Measurements from ENCODE around the gene DYRK3. TPM values are rescaled to one million over a fixed set of nuclear protein-coding genes. Genes with fewer than 3 reads are reported as not detected.

The DYRK3 gene
- total and polyA plus RNA-seq, 2 donors (not counting 1 experiment from before 2014, with no cell fraction given), result 10.2 to 38.5 TPM

- Histone ChIP-seq H3K27ac (ENCODE audit: insufficient read depth, low read length) (peak overlapping the region; percentile 89), H3K9me3 (ENCODE audit: control insufficient read depth, insufficient read depth, low read depth, low read length) (no peaks in the 10 kb centered on the region), H3K9ac (ENCODE audit: insufficient read depth, low read length) (peak overlapping the region; percentile 39), H3K4me2 (ENCODE audit: extremely low read depth, insufficient read depth, low read length) (peak overlapping the region; percentile 42), H3K27me3 (ENCODE audit: control insufficient read depth, insufficient read depth, low read length) (no peaks in the 10 kb centered on the region), H3K79me2 (ENCODE audit: control insufficient read depth, insufficient read depth, low read length) (peaks cover 18% of the 10 kb centered on the region), H3K36me3 (ENCODE audit: control insufficient read depth, insufficient read depth, low read length) (no peaks in the 10 kb centered on the region), H3K4me3 (replicated peaks in 1 of 4; ENCODE audit: control extremely low read depth in 1 of 4, insufficient read depth in 1 of 4, low read depth in 3 of 4, low read length in 4 of 4) (peak overlapping the region in 2 of 4 experiments; percentile 56 to 87), H4K20me1 (ENCODE audit: control insufficient read depth, extremely low read depth, insufficient read depth, low read length) (no peaks in the 10 kb centered on the region), H3K4me1 (ENCODE audit: control insufficient read depth, extremely low read depth, insufficient read depth, low read length) (peaks cover 16% of the 10 kb centered on the region), H2AFZ (ENCODE audit: low read length) (no peak overlapping the region)
- TF ChIP-seq CTCF (conservative IDR thresholded peaks at IDR 0.05 in 1 of 2, IDR thresholded peaks at IDR 0.05 in 1 of 2; ENCODE audit: low read depth in 1 of 2, low read length in 2 of 2), result peak; percentile 81 to 83
- TF ChIP-seq EZH2 (IDR thresholded peaks at IDR 0.05; ENCODE audit: low read length, missing control alignments), result no peak
- peak; percentile 80 to 91 for DNase-seq (ENCODE audit: low read depth in 2 of 2)
Measured at GRCh38 chr1:206634365-206635079, 814 bp upstream of the DYRK3 start.

- no peak overlapping the region for H2AFZ ChIP-seq (ENCODE audit: low read length)
- no peak for TF ChIP-seq EZH2 (IDR thresholded peaks at IDR 0.05; ENCODE audit: low read length, missing control alignments)
- TF ChIP-seq CTCF (conservative IDR thresholded peaks at IDR 0.05 in 1 of 2, IDR thresholded peaks at IDR 0.05 in 1 of 2; ENCODE audit: low read depth in 1 of 2, low read length in 2 of 2), result no peak
- no peaks in the 10 kb centered on the region for H3K9me3 ChIP-seq (ENCODE audit: control insufficient read depth, insufficient read depth, low read depth, low read length)
- peaks cover 18% of the 10 kb centered on the region for H3K79me2 ChIP-seq (ENCODE audit: control insufficient read depth, insufficient read depth, low read length)
- H3K27ac ChIP-seq (ENCODE audit: insufficient read depth, low read length), result peak overlapping the region; percentile 89
- no peaks in the 10 kb centered on the region for H3K36me3 ChIP-seq (ENCODE audit: control insufficient read depth, insufficient read depth, low read length)
- H3K27me3 ChIP-seq (ENCODE audit: control insufficient read depth, insufficient read depth, low read length), result no peaks in the 10 kb centered on the region
- peak overlapping the region; percentile 93 for H3K9ac ChIP-seq (ENCODE audit: insufficient read depth, low read length)
- peak overlapping the region; percentile 79 to 94 (median 84) for H3K4me3 ChIP-seq (replicated peaks in 1 of 4; ENCODE audit: control extremely low read depth in 1 of 4, insufficient read depth in 1 of 4, low read depth in 3 of 4, low read length in 4 of 4)
- H4K20me1 ChIP-seq (ENCODE audit: control insufficient read depth, extremely low read depth, insufficient read depth, low read length), result no peaks in the 10 kb centered on the region
- no peak for DNase-seq (ENCODE audit: low read depth in 2 of 2)
- peaks cover 16% of the 10 kb centered on the region for H3K4me1 ChIP-seq (ENCODE audit: control insufficient read depth, extremely low read depth, insufficient read depth, low read length)
- peak overlapping the region; percentile 84 for H3K4me2 ChIP-seq (ENCODE audit: extremely low read depth, insufficient read depth, low read length)
Measured at GRCh38 chr1:206635978-206636345, 626 bp downstream of the DYRK3 start.

GRCh38 chr1:206636671-206637070, 1.3 kb downstream of the DYRK3 start:
- Histone ChIP-seq H3K27me3 (ENCODE audit: control insufficient read depth, insufficient read depth, low read length) (no peaks in the 10 kb centered on the region), H3K4me2 (ENCODE audit: extremely low read depth, insufficient read depth, low read length) (peak overlapping the region; percentile 84), H3K9ac (ENCODE audit: insufficient read depth, low read length) (no peak overlapping the region), H3K4me3 (replicated peaks in 1 of 4; ENCODE audit: control extremely low read depth in 1 of 4, insufficient read depth in 1 of 4, low read depth in 3 of 4, low read length in 4 of 4) (peak overlapping the region; percentile 79 to 94 (median 84)), H3K9me3 (ENCODE audit: control insufficient read depth, insufficient read depth, low read depth, low read length) (no peaks in the 10 kb centered on the region), H3K79me2 (ENCODE audit: control insufficient read depth, insufficient read depth, low read length) (peaks cover 18% of the 10 kb centered on the region), H3K4me1 (ENCODE audit: control insufficient read depth, extremely low read depth, insufficient read depth, low read length) (peaks cover 13% of the 10 kb centered on the region), H4K20me1 (ENCODE audit: control insufficient read depth, extremely low read depth, insufficient read depth, low read length) (no peaks in the 10 kb centered on the region), H3K36me3 (ENCODE audit: control insufficient read depth, insufficient read depth, low read length) (no peaks in the 10 kb centered on the region), H2AFZ (ENCODE audit: low read length) (no peak overlapping the region), H3K27ac (ENCODE audit: insufficient read depth, low read length) (peak overlapping the region; percentile 1)
- no peak for DNase-seq (ENCODE audit: low read depth in 2 of 2)
- TF ChIP-seq CTCF (conservative IDR thresholded peaks at IDR 0.05 in 1 of 2, IDR thresholded peaks at IDR 0.05 in 1 of 2; ENCODE audit: low read depth in 1 of 2, low read length in 2 of 2) (no peak), EZH2 (IDR thresholded peaks at IDR 0.05; ENCODE audit: low read length, missing control alignments) (no peak)
